HL-60 (cell line): ENCODE data around the gene CFAP20DC.
A peak's percentile ranks its signal among the peaks of the same experiment; 100 is the strongest.

ENCODE experiments used
- DNase-seq, 2 experiments: peaks; one replicate each; pipeline ENCODE4 v3.0.0-alpha.2; 2010 to 2020; ENCODE audit warnings: low read depth in 1 of 2, low spot score in 1 of 2
- H3K27ac ChIP-seq: fragments of 250-450 bp; sonication (Bioruptor Pico); replicated peaks from 2 replicates; pipeline ENCODE4 v1.5.1; 2020; ENCODE audit warnings: mild to moderate bottlenecking, moderate library complexity
- H3K27me3 ChIP-seq: fragments of 250-450 bp; sonication (Bioruptor Pico); 2 replicates; pipeline ENCODE4 v1.5.1; 2021; ENCODE audit warnings: mild to moderate bottlenecking, moderate library complexity; ENCODE audit not compliant: insufficient read depth, poor library complexity, severe bottlenecking
- H3K4me3 ChIP-seq: replicated peaks from 2 replicates; pipeline ENCODE4 v1.5.1; 2011; ENCODE audit warnings: mild to moderate bottlenecking, control low read depth, low read length; ENCODE audit not compliant: insufficient read depth
- CTCF ChIP-seq: IDR thresholded peaks from one replicate; pipeline ENCODE4 v1.5.1; 2011; ENCODE audit warnings: low read length, control low read depth, inconsistent platforms; ENCODE audit not compliant: insufficient read depth
- GABPA ChIP-seq: IDR thresholded peaks from 2 replicates; pipeline ENCODE4 v1.6.1; 2012; ENCODE audit warnings: low read depth
- POLR2AphosphoS5 ChIP-seq: IDR thresholded peaks from 2 replicates; pipeline ENCODE4 v1.6.1; 2012; ENCODE audit warnings: low read depth
- REST ChIP-seq: IDR thresholded peaks from 2 replicates; pipeline ENCODE4 v1.6.1; 2012; ENCODE audit warnings: low read depth; ENCODE audit not compliant: insufficient replicate concordance
- SPI1 ChIP-seq: IDR thresholded peaks from 2 replicates; pipeline ENCODE4 v1.6.1; 2012; ENCODE audit warnings: low read depth, mild to moderate bottlenecking, borderline replicate concordance

CFAP20DC gene

DNA sequence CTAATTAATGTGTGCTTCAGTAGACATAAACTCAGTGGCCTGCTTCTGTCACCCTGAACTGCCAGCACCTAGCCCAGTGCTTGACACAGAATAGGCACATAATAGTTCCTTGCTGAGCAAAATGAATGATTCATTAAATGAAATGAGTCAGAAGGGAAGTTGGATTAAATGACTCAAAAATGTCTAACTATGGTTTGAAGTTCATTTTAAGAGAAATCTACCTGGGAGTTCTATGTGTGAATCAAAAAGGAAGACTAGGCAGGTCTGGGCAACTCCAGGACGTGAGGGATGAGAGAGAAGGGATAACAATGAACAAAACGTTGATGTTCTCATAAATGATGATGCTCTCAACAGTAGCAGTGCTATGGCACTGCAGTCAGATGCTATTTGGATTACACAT is 175.0 kb downstream of the CFAP20DC start:
- Histone ChIP-seq H3K27ac (no peak overlapping the region), H3K4me3 (no peak overlapping the region), H3K27me3 (peaks cover 6% of the 10 kb centered on the region)
- TF ChIP-seq POLR2AphosphoS5 (no peak), GABPA (no peak), REST (no peak), SPI1 (no peak), CTCF (no peak)
- no peak for DNase-seq

GRCh38 chr3:58874248-58874741 is 175.5 kb downstream of the CFAP20DC start:
- TF ChIP-seq REST (no peak), POLR2AphosphoS5 (no peak), GABPA (no peak), CTCF (no peak), SPI1 (no peak)
- DNase-seq: no peak
- H3K27ac ChIP-seq: no peak overlapping the region
- H3K4me3 ChIP-seq: no peak overlapping the region
- peaks cover 6% of the 10 kb centered on the region for H3K27me3 ChIP-seq

GRCh38 chr3:58868097-58868779 is 181.6 kb downstream of the CFAP20DC start:
- Histone ChIP-seq H3K27me3 (peaks cover 2% of the 10 kb centered on the region), H3K27ac (no peak overlapping the region), H3K4me3 (no peak overlapping the region)
- no peak for DNase-seq
- TF ChIP-seq CTCF (no peak), SPI1 (peak; percentile 92)

DNA sequence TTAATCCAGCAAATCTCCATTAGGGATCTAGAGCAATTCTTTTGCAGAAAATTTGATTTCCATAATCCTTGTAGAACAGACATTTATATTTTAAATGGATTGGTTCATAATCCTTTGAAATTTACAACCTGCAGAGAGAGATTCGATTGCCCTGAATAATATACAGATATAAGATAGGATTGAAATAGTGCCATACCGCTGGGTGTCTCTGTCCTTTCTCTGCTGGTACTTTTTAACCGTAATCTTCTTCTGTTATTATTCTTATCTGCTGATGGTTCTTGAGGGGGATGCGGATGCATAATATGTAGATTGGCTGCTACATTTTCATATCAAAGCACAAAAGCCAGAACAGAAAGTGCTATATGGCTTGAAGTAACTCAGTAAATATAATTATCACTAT is 182.2 kb downstream of the CFAP20DC start:
- Histone ChIP-seq H3K27me3 (peaks cover 2% of the 10 kb centered on the region), H3K4me3 (no peak overlapping the region), H3K27ac (no peak overlapping the region)
- TF ChIP-seq POLR2AphosphoS5 (no peak), GABPA (no peak), CTCF (no peak), REST (no peak), SPI1 (no peak)
- no peak for DNase-seq
